Measurements from ENCODE around the gene UROC1. TPM values are rescaled to one million over a fixed set of nuclear protein-coding genes. Genes with fewer than 3 reads are reported as not detected.

Gene UROC1
- total RNA-seq, 2 experiments from 2014 or later: not detected

DNA sequence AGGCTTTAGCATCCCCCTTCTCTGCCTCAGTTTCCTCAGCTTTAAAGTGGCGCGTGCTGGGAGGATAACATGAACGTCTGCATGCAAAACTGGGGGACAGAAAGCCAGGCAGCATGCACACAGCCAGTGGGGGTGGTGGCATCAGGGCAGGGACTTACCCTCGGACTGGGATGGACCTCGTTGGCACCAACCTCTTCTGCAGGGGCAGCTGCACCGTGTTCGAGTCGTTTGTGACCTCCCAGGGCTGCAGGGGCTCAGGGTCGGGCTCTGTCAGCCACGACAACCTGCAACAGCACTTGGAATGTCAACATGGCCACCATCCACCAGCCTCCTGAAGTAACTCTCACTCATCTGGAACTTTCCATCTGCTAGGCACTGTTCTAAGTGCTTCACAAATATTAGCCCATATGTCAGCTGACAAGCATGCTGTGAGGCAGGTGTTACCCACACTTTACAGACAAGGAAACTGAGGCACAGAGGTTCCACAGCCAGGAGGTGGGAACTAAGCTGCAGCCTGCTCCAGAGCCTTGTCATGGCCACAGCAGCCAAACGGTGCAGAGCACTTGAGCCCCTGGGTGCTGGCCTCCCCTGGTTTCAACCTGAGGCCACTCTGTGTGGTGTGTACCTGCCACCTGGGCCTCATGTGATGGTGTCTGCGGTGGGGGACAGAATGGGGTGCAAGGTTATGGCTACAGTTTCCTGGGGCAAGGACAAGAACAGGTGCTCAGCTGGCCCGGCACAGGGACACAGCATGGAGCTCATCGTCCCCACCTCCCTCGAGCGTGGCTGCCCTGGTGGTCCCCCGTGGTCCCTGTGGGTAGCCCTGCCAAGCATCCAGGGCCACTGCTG, 34.5 kb upstream of the UROC1 start:
- DNase-seq: no peak
- intact Hi-C loops (cut with micrococcal nuclease): no loop called here
- CTCF ChIA-PET: no interaction called here

DNA sequence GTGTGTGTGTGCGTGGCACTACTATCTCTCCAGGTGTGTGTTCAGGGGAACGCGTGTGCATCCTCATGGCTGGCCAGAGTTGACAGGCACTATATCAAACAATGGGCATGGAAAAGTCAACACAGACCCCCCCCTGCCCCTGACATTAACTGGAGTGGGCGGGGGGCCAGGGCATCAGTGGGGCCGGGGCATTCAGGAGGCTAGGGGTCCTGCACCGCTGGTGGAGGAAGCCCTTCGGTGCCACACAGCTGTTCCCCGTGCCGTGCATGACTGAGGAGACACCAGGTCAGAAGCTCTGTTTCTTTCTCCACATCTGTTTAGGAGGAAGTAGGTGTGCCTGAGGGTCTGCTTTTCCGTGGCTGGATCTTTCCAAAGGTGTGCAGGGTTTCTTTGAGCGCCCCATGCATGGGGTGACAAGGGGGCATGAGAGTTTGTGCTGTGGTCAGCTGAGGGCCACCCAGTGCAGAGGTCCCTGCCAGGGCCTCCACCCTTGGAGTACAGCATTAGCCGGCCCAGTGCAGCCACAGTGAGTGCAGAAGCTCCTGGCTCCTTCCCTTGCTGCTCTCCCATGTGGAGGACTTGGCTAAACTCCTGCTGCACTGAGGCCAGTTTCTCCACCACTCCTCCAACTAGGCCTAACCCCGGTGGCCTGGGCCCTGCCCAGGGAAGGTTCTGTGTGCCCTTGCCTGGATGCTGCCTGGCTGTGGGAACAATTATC, 33.7 kb upstream of the UROC1 start:
- Mint-ChIP-seq H3K27ac (no peak overlapping the region), H3K4me3 (no peak overlapping the region), H3K9me3 (no peaks in the 10 kb centered on the region), H3K4me1 (ENCODE audit: low read depth) (no peaks in the 10 kb centered on the region), H3K27me3 (ENCODE audit: low read depth) (no peaks in the 10 kb centered on the region), H3K36me3 (ENCODE audit: low read depth) (no peaks in the 10 kb centered on the region)
- CTCF ChIA-PET: no interaction called here
- DNase-seq: no peak
- intact Hi-C loops (cut with micrococcal nuclease): no loop called here

More for the DNA sequence above, 34.5 kb upstream of the UROC1 start:
- H3K27ac Mint-ChIP-seq: no peak overlapping the region
- H3K27me3 Mint-ChIP-seq (ENCODE audit: low read depth): no peaks in the 10 kb centered on the region
- H3K4me3 Mint-ChIP-seq: no peak overlapping the region
- no peaks in the 10 kb centered on the region for H3K4me1 Mint-ChIP-seq (ENCODE audit: low read depth)
- H3K36me3 Mint-ChIP-seq (ENCODE audit: low read depth): no peaks in the 10 kb centered on the region
- H3K9me3 Mint-ChIP-seq: no peaks in the 10 kb centered on the region

DNA sequence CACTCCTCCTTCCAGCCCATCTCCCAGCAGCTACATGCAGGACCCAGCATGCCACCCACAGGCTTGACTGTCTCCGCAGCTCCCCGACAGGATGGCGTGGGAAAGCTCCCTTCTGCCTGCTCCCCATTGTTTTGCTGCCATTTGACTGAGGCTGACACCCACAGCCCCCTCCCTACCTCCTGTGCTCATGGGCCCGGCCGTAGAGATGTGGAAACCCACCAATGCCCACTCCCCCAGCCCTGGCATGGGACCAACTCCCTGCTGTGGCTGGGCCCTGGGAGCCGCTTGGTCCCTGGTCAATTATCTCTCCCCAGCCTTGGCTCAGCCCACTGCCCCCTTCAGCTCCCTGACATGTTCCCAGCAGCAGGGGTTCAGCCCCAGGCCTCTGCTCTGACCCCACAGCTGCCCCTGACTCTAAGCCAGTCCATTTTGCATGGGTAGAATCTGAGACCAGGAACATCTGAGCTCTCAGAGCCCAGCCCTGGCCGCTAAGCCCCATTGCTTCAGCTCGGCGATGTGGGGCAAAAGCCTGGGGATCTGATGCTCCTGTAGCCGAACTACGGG, 33.0 kb upstream of the UROC1 start:
- CTCF ChIA-PET: no interaction called here
- no peak overlapping the region for H3K27ac Mint-ChIP-seq
- no peak overlapping the region for H3K4me3 Mint-ChIP-seq
- intact Hi-C loops (cut with micrococcal nuclease): no loop called here
- no peaks in the 10 kb centered on the region for H3K27me3 Mint-ChIP-seq (ENCODE audit: low read depth)
- no peaks in the 10 kb centered on the region for H3K36me3 Mint-ChIP-seq (ENCODE audit: low read depth)
- no peak for DNase-seq
- H3K9me3 Mint-ChIP-seq: no peaks in the 10 kb centered on the region
- no peaks in the 10 kb centered on the region for H3K4me1 Mint-ChIP-seq (ENCODE audit: low read depth)

DNA sequence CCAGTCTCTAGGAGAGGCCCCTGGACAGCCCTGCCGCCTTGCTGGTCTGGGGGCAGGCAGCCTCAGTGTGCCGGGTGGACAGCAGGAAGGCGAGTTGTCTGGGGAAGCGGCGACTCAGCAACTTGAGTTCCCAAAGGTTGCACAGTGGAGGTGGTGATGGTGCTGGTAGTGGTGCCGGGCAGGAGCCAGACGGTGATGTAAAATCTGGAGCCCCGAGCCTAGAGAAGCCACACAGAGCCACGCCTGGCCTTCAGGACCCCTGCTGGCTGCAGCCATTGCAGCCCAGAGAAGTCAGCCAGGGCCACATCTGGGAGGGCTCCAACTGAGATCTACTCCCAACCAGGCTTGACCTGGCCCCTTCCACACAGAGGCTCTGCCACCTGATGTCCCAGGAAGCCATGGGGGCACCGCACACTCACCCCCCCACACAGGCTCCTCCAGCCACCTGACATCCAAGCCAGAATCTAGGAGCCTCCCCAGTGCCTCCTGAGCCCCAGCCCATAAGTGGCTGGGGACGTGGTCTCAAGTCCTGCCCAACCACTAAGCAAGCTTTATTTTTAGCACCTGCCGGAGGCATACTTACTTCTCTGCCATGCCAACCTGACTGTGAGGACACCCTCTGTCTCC, 32.4 kb upstream of the UROC1 start:
- no peak overlapping the region for H3K27ac Mint-ChIP-seq
- CTCF ChIA-PET: no interaction called here
- H3K4me1 Mint-ChIP-seq (ENCODE audit: low read depth): no peaks in the 10 kb centered on the region
- no peak overlapping the region for H3K4me3 Mint-ChIP-seq
- no peaks in the 10 kb centered on the region for H3K36me3 Mint-ChIP-seq (ENCODE audit: low read depth)
- H3K27me3 Mint-ChIP-seq (ENCODE audit: low read depth): no peaks in the 10 kb centered on the region
- no peaks in the 10 kb centered on the region for H3K9me3 Mint-ChIP-seq
- DNase-seq: no peak
- intact Hi-C loops (cut with micrococcal nuclease): no loop called here

DNA sequence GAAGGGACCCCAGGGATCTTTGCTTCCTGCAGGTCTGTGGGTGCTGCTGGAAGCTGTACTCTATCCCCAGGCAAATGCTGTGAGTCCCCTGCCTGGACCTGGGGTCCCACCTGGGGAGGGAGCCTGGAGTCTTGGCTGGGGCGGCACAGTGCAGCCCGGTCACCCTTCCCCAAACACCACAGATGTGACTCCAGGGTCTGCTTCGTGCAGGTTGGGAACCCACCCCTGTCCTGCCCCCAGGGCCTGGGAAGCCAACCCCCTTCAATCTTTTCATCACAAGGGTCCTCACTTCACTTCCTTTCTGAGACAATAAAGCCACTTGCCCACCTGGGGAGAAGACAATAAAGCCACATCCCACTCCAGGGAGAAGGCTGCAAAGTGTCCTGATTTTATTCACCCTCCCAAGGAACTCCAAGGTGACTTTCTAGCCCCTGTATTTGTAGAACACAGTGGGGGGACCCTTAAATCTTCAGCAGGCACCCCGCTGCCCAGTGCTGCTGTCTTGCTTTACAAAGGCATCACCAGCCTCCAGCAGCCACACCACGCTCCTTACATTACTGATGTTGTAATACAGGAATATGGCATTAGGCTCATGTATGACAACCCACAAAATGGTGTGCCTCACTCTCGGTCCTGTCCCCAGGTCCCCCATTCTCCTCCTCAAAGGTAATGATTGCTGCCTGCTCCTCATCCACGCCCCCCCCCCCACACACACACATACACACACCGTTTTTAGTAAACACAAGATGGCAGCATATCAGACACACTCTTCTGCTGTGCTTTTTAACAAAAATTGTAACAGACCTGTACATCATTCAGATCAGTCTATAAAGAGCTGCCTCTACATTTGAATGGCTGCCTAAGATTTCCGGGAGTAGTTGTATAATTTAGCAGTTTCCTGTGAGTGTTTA, 31.2 kb upstream of the UROC1 start:
- CTCF ChIA-PET: no interaction called here
- DNase-seq: no peak
- no peaks in the 10 kb centered on the region for H3K36me3 Mint-ChIP-seq (ENCODE audit: low read depth)
- no peaks in the 10 kb centered on the region for H3K9me3 Mint-ChIP-seq
- no peak overlapping the region for H3K4me3 Mint-ChIP-seq
- H3K27me3 Mint-ChIP-seq (ENCODE audit: low read depth): no peaks in the 10 kb centered on the region
- no peaks in the 10 kb centered on the region for H3K4me1 Mint-ChIP-seq (ENCODE audit: low read depth)
- no peak overlapping the region for H3K27ac Mint-ChIP-seq
- intact Hi-C loops (cut with micrococcal nuclease): no loop called here

DNA sequence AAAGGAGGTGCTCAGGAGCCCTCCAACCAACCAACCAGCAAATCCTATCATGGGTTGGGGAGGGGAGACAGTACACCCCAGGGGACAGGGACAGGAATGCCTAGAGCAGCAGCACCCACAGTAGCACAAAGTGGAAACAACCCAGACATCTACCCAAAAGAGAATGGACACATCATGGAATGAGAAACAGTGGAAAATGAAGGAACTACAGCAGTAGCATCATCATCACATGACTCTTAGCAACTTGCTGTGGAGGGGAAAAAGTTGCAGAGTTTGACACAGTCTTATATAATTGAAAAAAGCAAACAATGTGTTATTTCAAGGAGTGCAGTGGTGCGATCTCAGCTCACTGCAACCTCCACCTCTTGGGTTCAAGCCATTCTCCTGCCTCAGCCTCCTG, 30.1 kb upstream of the UROC1 start:
- H3K4me1 Mint-ChIP-seq (ENCODE audit: low read depth): no peaks in the 10 kb centered on the region

DNA sequence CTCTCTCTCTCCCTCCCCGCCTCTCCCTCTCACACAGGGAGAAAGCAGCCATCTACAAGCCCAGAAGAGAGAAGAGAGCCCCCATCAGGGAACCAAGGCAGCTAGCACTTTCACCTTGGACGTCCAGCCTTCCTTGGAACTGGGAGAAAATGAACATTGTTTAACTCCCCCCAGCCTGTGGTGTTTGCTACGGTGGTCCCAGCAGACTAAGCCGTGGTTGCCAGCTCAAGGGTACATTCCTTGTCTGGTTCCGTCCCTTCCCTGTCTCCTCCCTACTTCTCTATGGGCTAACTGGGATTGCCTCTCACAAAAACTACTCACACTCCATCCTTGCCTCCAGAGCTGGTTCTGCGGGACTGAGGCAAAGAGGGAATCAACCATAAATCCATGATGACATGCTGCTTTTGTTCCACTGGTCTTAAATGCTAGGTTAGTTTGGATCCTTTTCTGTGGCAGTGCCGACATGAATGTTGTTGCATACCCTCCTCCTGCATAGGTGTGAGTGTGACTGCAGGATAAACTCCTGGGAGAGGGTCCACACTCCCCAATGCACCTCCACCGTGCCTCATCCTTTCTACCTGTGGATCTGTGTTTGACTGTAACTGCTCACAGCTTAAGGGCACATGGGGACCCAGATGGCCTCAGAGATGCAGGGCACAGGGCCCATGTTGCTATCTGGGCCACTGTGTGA, 29.1 kb upstream of the UROC1 start:
- H3K27me3 Mint-ChIP-seq (ENCODE audit: low read depth): no peaks in the 10 kb centered on the region
- intact Hi-C loops (cut with micrococcal nuclease): no loop called here
- no peaks in the 10 kb centered on the region for H3K36me3 Mint-ChIP-seq (ENCODE audit: low read depth)

More for the DNA sequence above, 30.1 kb upstream of the UROC1 start:
- CTCF ChIA-PET: interaction anchor here (0.7 kb wide), 2 partner anchors 14 to 823 kb away, joined by 3 to 4 read pairs; no protein-coding TSS in a partner anchor
- H3K36me3 Mint-ChIP-seq (ENCODE audit: low read depth): no peaks in the 10 kb centered on the region
- no peak overlapping the region for H3K27ac Mint-ChIP-seq
- no peaks in the 10 kb centered on the region for H3K9me3 Mint-ChIP-seq
- DNase-seq: no peak
- intact Hi-C loops (cut with micrococcal nuclease): no loop called here
- no peak overlapping the region for H3K4me3 Mint-ChIP-seq
- H3K27me3 Mint-ChIP-seq (ENCODE audit: low read depth): no peaks in the 10 kb centered on the region

DNA sequence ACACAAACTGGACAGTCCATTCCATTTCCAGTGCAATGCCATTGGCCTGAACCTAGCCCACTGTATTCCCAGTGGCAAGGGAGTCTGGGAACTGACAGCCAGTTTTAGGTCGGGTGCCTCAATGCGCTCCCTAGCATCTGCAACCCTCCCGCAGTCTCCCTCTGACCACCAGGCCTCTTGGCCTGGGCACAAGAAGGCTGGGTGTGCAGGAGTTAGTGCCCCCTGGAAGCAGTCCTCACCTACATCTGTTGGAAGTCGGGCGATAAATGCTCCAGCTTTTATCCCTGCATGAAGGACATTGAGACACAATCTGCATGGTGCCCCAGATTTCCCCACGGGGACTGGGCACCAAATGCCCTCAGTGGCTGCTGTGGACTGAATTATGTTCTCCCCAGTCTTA, 28.4 kb upstream of the UROC1 start:
- H3K4me3 Mint-ChIP-seq: no peak overlapping the region
- H3K9me3 Mint-ChIP-seq: no peaks in the 10 kb centered on the region
- DNase-seq: no peak
- no peaks in the 10 kb centered on the region for H3K27me3 Mint-ChIP-seq (ENCODE audit: low read depth)
- no peak overlapping the region for H3K27ac Mint-ChIP-seq
- H3K36me3 Mint-ChIP-seq (ENCODE audit: low read depth): no peaks in the 10 kb centered on the region
- intact Hi-C loops (cut with micrococcal nuclease): no loop called here
- H3K4me1 Mint-ChIP-seq (ENCODE audit: low read depth): no peaks in the 10 kb centered on the region
- CTCF ChIA-PET: no interaction called here

More for the DNA sequence above, 29.1 kb upstream of the UROC1 start:
- H3K27ac Mint-ChIP-seq: no peak overlapping the region
- no peaks in the 10 kb centered on the region for H3K4me1 Mint-ChIP-seq (ENCODE audit: low read depth)
- no peaks in the 10 kb centered on the region for H3K9me3 Mint-ChIP-seq
- DNase-seq: no peak
- H3K4me3 Mint-ChIP-seq: no peak overlapping the region
- CTCF ChIA-PET: interaction anchor here (0.7 kb wide), 1 partner anchor 13 kb away, joined by 3 read pairs; no protein-coding TSS in a partner anchor

DNA sequence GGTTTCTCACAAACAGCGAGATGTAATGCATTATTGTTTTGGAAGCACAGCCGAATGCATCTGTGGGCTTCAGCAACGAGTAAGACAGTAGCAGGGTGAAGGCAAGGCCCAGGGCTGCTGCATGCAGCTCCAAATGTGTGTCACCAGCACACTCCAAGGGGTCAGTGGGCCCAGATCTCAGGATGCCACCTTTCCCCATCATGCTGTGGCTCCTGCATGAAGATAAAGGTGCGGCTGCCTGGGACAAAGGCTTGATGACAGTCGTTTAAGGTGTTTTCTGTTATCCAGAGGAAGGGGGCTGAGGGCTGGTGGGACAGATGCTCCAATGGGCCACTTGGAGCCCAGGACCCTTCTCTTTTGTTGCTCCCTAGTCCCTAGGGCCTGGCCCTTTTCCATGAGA, 28.0 kb upstream of the UROC1 start:
- Mint-ChIP-seq H3K4me3 (no peak overlapping the region), H3K27me3 (ENCODE audit: low read depth) (no peaks in the 10 kb centered on the region), H3K36me3 (ENCODE audit: low read depth) (no peaks in the 10 kb centered on the region), H3K4me1 (ENCODE audit: low read depth) (no peaks in the 10 kb centered on the region), H3K9me3 (no peaks in the 10 kb centered on the region), H3K27ac (no peak overlapping the region)
- DNase-seq: no peak
- intact Hi-C loops (cut with micrococcal nuclease): no loop called here
- CTCF ChIA-PET: no interaction called here

DNA sequence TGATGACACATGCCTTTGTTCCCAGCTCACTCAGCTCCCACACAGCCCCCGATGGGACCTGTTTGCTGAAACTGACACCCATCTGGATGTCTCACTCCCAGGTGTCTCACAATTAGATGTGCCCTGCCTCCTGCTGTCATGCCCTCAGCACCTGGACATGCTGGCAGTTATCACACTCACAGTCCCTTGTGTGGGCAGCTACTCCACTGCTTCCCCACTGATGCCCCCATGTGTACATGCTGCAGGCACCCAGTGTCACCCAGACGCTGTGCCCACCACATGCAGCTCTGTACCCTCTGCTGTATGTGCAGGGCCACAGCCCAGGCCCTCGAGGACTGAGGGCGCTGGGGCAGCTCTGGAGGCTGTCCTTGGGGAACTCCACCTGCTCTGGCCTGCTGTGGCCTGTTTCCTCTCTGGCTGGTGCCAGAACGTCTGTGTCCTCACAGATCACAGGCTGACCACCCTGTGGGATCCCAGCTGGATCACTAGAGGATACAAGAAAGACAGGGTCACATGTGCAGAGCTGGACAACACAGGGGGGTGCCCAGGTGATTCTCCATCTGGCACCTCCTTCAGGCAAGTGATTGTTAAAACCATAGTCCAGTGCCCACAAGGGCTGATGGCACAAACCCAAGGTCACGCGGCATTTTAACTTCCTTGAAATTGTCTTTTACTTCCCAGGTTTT, 27.2 kb upstream of the UROC1 start:
- no peak overlapping the region for H3K4me3 Mint-ChIP-seq
- no peaks in the 10 kb centered on the region for H3K4me1 Mint-ChIP-seq (ENCODE audit: low read depth)
- DNase-seq: no peak
- no peaks in the 10 kb centered on the region for H3K36me3 Mint-ChIP-seq (ENCODE audit: low read depth)
- intact Hi-C loops (cut with micrococcal nuclease): no loop called here
- peaks cover 3% of the 10 kb centered on the region for H3K27me3 Mint-ChIP-seq (ENCODE audit: low read depth)
- no peaks in the 10 kb centered on the region for H3K9me3 Mint-ChIP-seq
- CTCF ChIA-PET: no interaction called here
- no peak overlapping the region for H3K27ac Mint-ChIP-seq

DNA sequence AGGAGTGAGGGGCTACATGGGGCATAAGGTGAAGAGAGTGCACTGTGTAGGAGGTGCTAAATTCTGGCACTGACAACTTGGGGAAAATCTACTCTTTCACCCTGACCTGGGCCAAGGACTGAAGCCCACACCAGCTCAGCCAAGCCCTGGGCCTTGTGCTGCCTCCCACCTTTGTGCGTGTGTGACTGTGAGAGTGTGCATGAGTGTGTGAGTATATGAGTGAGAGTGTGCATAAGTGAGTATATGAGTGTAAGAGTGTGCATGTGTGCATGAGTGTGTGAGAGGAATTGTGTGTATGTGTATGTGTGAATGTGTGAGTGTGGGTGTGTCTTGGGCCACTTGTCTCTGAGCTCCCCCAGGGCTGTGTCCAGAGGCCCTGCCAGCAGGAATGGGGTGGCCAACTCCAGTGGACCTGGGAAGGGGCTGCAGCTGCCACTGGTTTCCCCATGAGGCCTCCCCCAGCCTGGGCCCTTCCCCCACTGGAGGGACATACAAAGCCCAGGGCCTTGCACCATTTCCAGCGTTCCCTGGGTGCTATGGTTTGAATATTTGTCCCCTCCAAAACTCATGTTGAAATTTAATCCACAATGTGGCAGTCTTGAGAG, 26.0 kb upstream of the UROC1 start:
- DNase-seq: no peak
- H3K9me3 Mint-ChIP-seq: no peaks in the 10 kb centered on the region
- no peak overlapping the region for H3K27ac Mint-ChIP-seq
- H3K27me3 Mint-ChIP-seq (ENCODE audit: low read depth): peaks cover 3% of the 10 kb centered on the region
- H3K4me3 Mint-ChIP-seq: no peak overlapping the region
- intact Hi-C loops (cut with micrococcal nuclease): no loop called here
- no peaks in the 10 kb centered on the region for H3K4me1 Mint-ChIP-seq (ENCODE audit: low read depth)
- H3K36me3 Mint-ChIP-seq (ENCODE audit: low read depth): no peaks in the 10 kb centered on the region
- CTCF ChIA-PET: interaction anchor here (0.6 kb wide), 1 partner anchor 286 kb away, joined by 3 read pairs; no protein-coding TSS in a partner anchor

Data from activated naive CD4-positive, alpha-beta T cell treated with anti-CD3 and anti-CD28 coated beads for 36 hours (primary cell).